ENCODE results near the gene GRK5. TPM values are rescaled to one million over a fixed set of nuclear protein-coding genes. Genes with fewer than 3 reads are reported as not detected.

GRK5 gene
- total and polyA plus RNA-seq, 9 of the 15 experiments (the other 6 are each of a cell fraction or from before 2014, with no cell fraction given), result 0.46 to 0.83 (median 0.67) TPM; not detected in 2

DNA sequence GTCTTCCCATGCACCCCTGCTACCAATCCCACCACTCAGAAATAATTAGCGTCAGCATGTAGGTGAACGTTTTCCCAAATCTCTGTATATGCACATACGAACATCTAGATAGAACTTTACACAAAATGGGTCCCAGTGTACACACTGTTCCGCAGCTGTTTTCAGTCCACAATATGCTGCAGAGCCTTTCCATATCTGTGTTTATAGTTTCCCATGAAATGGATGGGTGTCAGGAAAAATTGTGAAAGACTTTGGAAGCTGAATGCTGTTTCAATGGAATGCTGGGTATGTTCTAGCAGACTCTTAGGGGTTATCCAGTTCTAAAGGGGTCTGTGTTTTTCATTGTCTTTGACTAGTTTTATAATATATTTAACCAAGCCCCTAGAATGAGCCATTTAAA is 13.8 kb downstream of the GRK5 start (continued):
- no peak for TF ChIP-seq ZNF696 (CRISPR knock-in tag; conservative IDR thresholded peaks at IDR 0.05)
- no peak for TF ChIP-seq TAF15 (IDR thresholded peaks at IDR 0.05; ENCODE audit: low read depth, low read length)

DNA sequence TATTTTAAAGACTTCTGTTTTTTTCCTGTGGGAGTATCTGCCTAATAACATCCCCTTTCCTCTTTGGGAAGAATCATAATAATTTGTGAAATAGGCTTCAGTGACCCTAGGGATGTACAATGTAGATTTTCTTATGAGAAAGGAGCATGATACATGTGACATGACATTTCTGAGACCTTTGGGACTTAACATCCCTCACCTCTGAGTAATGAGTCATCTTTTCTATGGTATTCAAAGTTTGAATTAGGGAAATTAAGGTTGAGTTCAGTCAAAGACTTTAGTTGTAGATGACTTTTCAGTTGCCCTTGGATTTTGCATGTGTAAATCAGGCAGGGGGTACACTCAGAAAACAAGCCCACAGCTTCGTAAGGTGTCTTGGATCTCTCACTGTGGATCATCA is 14.3 kb downstream of the GRK5 start:
- no peak overlapping the region for H3K27ac ChIP-seq (ENCODE audit: extremely low read depth, low read depth, low read length)
- intact Hi-C loops (cut with micrococcal nuclease), result no loop called here
- POLR2A ChIA-PET, result interaction anchor here (0.7 kb wide), 1 partner anchor 64 kb away, joined by 3 read pairs; no protein-coding TSS in a partner anchor
- TF ChIP-seq PHF20 (IDR thresholded peaks at IDR 0.05; ENCODE audit: partially characterized antibody), result no peak
- TF ChIP-seq ZNF140 (CRISPR knock-in tag; IDR thresholded peaks at IDR 0.05), result no peak
- TF ChIP-seq, protein P1, sequence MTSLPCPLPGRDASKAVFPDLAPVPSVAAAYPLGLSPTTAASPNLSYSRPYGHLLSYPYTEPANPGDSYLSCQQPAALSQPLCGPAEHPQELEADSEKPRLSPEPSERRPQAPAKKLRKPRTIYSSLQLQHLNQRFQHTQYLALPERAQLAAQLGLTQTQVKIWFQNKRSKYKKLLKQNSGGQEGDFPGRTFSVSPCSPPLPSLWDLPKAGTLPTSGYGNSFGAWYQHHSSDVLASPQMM (CRISPR knock-in tag; IDR thresholded peaks at IDR 0.05), result no peak
- TF ChIP-seq, protein P2, sequence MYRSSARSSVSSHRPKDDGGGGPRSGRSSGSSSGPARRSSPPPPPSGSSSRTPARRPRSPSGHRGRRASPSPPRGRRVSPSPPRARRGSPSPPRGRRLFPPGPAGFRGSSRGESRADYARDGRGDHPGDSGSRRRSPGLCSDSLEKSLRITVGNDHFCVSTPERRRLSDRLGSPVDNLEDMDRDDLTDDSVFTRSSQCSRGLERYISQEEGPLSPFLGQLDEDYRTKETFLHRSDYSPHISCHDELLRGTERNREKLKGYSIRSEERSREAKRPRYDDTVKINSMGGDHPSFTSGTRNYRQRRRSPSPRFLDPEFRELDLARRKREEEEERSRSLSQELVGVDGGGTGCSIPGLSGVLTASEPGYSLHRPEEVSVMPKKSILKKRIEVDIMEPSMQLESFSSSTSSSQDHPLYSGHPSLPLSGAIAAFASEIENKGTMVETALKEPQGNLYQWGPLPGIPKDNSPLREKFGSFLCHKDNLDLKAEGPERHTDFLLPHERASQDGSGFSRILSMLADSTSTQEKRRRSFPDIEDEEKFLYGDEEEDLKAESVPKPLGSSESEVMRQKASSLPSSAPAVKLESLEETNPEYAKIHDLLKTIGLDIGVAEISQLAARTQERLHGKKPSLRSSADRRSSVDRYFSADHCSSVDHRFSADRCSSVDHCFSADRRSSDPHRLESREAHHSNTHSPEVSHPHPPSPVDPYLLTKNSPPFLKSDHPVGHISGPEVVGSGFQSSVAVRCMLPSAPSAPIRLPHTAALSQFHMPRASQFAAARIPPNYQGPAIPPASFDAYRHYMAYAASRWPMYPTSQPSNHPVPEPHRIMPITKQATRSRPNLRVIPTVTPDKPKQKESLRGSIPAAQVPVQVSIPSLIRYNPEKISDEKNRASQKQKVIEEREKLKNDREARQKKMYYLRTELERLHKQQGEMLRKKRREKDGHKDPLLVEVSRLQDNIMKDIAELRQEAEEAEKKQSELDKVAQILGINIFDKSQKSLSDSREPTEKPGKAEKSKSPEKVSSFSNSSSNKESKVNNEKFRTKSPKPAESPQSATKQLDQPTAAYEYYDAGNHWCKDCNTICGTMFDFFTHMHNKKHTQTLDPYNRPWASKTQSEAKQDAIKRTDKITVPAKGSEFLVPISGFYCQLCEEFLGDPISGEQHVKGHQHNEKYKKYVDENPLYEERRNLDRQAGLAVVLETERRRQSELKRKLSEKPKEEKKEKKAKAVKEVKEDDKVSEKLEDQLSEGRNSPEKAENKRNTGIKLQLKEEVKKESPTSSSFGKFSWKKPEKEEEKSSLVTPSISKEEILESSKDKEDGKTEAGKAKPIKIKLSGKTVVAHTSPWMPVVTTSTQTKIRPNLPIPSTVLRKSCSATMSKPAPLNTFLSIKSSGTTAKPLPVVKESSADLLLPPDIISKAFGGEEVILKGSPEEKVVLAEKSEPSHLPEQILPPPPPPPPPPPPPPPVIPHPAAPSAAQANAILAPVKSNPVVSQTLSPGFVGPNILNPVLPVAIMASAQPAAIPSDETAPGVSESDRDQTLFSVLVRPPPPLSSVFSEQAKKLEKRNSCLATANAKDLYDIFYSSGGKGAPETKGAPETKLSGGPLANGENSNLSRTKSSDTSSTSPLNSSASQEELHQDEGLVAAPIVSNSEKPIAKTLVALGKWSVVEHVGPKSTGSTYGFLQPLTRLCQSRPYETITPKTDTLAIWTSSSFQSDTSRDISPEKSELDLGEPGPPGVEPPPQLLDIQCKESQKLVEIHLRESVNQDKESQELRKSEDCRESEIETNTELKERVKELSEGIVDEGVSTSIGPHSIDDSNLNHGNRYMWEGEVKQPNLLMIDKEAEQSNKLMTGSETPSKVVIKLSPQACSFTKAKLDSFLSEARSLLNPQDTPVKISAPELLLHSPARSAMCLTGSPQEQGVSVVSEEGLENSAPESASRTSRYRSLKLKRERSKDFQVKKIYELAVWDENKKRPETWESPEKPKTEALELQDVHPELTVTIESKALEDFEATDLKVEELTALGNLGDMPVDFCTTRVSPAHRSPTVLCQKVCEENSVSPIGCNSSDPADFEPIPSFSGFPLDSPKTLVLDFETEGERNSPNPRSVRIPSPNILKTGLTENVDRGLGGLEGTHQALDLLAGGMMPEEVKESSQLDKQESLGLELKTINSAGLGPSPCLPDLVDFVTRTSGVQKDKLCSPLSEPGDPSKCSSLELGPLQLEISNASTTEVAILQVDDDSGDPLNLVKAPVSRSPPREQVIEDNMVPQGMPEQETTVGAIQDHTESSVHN (IDR thresholded peaks at IDR 0.05; ENCODE audit: borderline replicate concordance in 1 of 2, low read depth in 1 of 2), result no peak
- no peak for TF ChIP-seq STAT5B (CRISPR knock-in tag; IDR thresholded peaks at IDR 0.05)
- no peak for TF ChIP-seq KAT8 (IDR thresholded peaks at IDR 0.05; ENCODE audit: low read depth)
- no peak for TF ChIP-seq MAFF (IDR thresholded peaks at IDR 0.05; ENCODE audit: low read length)
- no peak for TF ChIP-seq ZFPM2 (CRISPR knock-in tag; IDR thresholded peaks at IDR 0.05)
- TF ChIP-seq ZNF764 (CRISPR knock-in tag; IDR thresholded peaks at IDR 0.05; ENCODE audit: low read depth), result no peak
- TF ChIP-seq PRPF4 (IDR thresholded peaks at IDR 0.05; ENCODE audit: insufficient read depth, low read depth, low read length, poor library complexity, severe bottlenecking), result no peak
- no peak for TF ChIP-seq ZNF76 (CRISPR knock-in tag; IDR thresholded peaks at IDR 0.05; ENCODE audit: borderline replicate concordance)
- no peak for TF ChIP-seq KHSRP (IDR thresholded peaks at IDR 0.05)

More for the DNA sequence above, 14.3 kb downstream of the GRK5 start:
- no peaks in the 10 kb centered on the region for H3K9me3 ChIP-seq (replicated peaks; ENCODE audit: control insufficient read depth, insufficient read depth, low read depth, low read length)
- H3K9me1 ChIP-seq (ENCODE audit: control insufficient read depth, insufficient read depth, low read length), result no peaks in the 10 kb centered on the region
- ATAC-seq, result no peak
- H3K27me3 ChIP-seq (ENCODE audit: control insufficient read depth in 2 of 2, insufficient read depth in 2 of 2, low read length in 2 of 2), result no peaks in the 10 kb centered on the region; a peak in 1 of 5 replicates
- H3K4me1 ChIP-seq (replicated peaks in 1 of 2; ENCODE audit: control insufficient read depth in 2 of 2, insufficient read depth in 2 of 2, low read length in 2 of 2), result no peaks in the 10 kb centered on the region; a peak in 1 of 5 replicates
- H2AFZ ChIP-seq (ENCODE audit: low read depth, low read length), result no peak overlapping the region
- H3K36me3 ChIP-seq (ENCODE audit: control insufficient read depth, insufficient read depth, low read length), result no peaks in the 10 kb centered on the region
- no peak overlapping the region for H3K9ac ChIP-seq (ENCODE audit: insufficient read depth in 1 of 2, low read depth in 2 of 2, low read length in 2 of 2)
- CTCF ChIA-PET (ENCODE audit: low intra/inter-chr PET ratio), result no interaction called here
- no TSS peak for BruUV-seq (replicated peaks)
- DNase-seq (ENCODE audit: extremely low read depth in 1 of 4, low spot score in 3 of 4), result no peak
- no peak for FAIRE-seq
- in situ Hi-C loops (cut with MboI), result no loop called here
- no peak overlapping the region for H3K4me3 ChIP-seq
- WGBS (ENCODE audit: insufficient coverage, low coverage, missing lambda C conversion rate), result 71% methylated on average over 1 of the region's 1 CpG
- H3K79me2 ChIP-seq (ENCODE audit: control insufficient read depth, insufficient read depth, low read length), result no peaks in the 10 kb centered on the region
- no peaks in the 10 kb centered on the region for H4K20me1 ChIP-seq (replicated peaks; ENCODE audit: control insufficient read depth, insufficient read depth, low read length)
- no peak overlapping the region for H3K4me2 ChIP-seq (ENCODE audit: insufficient read depth, low read length)

All from K562 (cell line).